Subcutaneous adipose tissue (tissue), 4 donors: Measurements from ENCODE around the gene NCK1. TPM values are rescaled to one million over a fixed set of nuclear protein-coding genes. Genes with fewer than 3 reads are reported as not detected.

Experiments
- total RNA-seq, 4 donors: library from RNA; depleted of rRNA; stranded (reverse); fragments of >200 nt; gene quantifications; one replicate each; pipeline ENCODE4 v1.1.0, GENCODE V29; 2016
- TF ChIP-seq, protein P1 (sequence below): fragments of 450-650 bp; IDR thresholded peaks from one replicate; pipeline ENCODE4 v1.5.1; 2016; ENCODE audit warnings: low read depth, mild to moderate bottlenecking, control low read depth, antibody characterized with exemption, moderate library complexity

NCK1 gene
- total RNA-seq, 4 donors from 2014 or later = 62.2 to 97.5 (median 83.9) TPM

DNA sequence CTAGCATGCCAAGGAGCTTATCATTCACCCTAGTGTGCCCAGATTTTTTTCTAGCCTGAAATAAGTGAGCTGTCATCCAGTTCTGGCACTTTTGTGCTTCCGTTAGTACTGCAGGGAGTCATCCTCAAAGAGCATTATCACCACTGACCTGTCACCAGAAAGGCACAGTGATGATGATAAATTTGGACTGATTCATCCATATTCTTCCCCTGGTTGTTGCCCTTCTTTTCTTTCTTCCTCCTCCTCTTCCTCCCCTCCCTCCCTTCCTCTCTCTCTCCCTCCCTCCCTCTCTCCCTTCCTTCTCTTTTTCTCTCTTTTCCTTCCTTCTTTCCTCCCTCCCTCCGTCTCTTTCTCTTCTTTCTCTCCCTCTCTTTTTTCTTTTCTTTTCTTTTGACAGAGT is 21.8 kb upstream of the NCK1 start:
- TF ChIP-seq, protein P1, sequence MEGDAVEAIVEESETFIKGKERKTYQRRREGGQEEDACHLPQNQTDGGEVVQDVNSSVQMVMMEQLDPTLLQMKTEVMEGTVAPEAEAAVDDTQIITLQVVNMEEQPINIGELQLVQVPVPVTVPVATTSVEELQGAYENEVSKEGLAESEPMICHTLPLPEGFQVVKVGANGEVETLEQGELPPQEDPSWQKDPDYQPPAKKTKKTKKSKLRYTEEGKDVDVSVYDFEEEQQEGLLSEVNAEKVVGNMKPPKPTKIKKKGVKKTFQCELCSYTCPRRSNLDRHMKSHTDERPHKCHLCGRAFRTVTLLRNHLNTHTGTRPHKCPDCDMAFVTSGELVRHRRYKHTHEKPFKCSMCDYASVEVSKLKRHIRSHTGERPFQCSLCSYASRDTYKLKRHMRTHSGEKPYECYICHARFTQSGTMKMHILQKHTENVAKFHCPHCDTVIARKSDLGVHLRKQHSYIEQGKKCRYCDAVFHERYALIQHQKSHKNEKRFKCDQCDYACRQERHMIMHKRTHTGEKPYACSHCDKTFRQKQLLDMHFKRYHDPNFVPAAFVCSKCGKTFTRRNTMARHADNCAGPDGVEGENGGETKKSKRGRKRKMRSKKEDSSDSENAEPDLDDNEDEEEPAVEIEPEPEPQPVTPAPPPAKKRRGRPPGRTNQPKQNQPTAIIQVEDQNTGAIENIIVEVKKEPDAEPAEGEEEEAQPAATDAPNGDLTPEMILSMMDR = no peak

DNA sequence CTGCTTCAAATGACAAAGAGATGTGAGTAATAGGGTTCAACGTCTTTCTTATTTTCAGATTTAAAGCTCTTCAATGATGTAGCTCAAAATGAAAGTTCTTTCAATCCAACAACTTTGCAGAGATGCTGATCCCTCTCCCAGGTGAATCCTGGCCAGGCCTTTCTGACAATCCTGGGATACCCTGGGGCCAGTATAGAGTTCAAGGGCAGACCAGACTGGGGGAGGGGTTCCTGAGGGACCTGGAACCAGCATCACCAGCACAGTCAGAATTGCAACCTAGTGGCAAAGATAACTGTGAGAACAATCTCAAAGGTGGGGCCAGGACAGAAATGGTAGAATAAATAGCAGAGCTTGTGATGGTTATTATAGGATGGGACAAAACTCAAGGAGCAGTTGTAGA is 19.7 kb upstream of the NCK1 start:
- TF ChIP-seq, protein P1 = no peak

DNA sequence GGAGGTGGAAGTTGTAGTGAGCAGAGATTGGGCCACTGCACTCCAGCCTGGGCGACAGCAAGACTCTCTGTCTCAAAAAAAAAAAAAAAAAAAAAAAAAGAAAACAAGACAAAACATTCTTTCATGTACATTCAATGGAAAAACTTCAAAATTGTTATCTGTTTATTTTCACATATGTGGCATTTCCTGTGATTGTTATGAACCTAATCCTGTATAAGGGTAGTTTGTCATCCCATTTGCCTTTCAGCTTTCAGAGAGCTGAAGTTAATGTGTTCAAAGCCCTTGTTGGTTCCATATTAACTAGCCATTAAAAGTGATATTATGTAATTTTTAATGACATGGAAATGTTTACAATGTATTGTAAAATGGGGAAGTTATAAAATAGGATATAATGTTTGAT is 17.3 kb upstream of the NCK1 start:
- TF ChIP-seq, protein P1 = no peak

- TF ChIP-seq, protein P1 = no peak
Observed at GRCh38 chr3:136852180-136852579, 9.8 kb upstream of the NCK1 start.

GRCh38 chr3:136856665-136857064 is 5.3 kb upstream of the NCK1 start:
- TF ChIP-seq, protein P1 = no peak

DNA sequence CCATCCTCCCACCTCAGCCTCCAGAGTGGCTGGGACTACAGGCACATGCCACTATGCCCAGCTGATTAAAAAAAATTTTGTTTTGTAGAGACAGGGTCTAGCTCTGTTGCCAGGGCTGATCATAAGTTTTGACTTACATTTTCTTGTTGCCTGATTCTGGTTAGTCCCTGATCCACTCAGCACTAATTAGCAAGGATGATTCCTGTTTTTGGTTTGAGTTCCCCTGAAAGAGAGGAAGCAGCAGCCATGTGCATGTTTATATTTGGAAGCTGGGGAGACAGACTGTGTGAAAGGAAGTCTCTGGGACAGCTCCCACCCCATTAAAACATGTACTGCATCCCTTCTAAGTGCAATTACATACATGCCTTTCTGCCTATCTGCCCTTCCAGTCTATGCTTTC is 3.6 kb upstream of the NCK1 start:
- TF ChIP-seq, protein P1 = no peak

- TF ChIP-seq, protein P1 = no peak
Observed at GRCh38 chr3:136860541-136860940, 1.5 kb upstream of the NCK1 start.
